ENCODE results near the gene FAU. TPM values are rescaled to one million over a fixed set of nuclear protein-coding genes. Genes with fewer than 3 reads are reported as not detected.

Gene FAU
- 1,747 TPM for polyA plus RNA-seq (2012; ENCODE audit: insufficient read length, low read depth)

DNA sequence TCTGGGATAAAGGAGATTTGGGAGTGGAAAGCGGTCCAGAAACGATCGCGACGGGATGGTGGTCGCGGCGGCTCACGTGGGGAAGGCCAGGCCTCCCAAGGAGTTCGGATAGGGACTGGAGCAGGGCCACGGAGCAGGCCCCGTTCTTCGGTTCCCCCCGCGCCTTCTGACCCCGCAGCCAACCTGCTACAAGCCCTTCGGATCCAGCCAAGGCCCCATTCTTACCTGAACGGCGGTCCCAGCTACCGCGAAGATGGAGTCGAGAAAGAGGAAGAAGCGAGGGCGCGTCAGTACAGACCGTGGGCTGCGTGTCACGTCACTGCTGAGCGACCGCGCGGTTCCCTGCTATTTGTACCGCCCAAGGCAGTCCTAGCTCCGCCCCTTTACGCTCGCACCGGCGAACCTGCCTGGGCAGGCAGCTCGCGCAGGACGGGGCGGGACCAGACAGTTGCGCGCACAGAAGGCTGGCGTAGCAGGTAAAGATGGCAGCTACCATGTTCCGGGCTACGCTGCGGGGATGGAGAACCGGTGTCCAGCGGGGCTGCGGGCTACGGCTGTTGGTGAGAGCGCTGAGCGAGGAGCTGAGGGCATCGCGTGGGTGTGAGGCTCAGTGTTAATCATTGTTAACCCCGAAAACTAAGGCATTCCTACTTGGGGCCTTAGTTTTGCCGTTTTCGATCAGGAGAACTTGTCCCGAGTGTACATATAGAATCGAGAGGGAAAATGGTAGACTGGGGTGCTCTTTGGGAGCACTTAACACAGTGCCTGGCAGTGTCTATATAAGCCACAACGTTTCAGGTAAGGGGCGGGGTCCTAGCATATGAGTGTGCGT, at the start of gene FAU, which contains the start of gene MRPL49:
Gene FAU (minus strand): TSS at position 270 of the 832 bp plus-strand sequence. CDS start 321 bp downstream, outside the sequence.
Gene MRPL49 (plus strand): TSS at position 457 of the 832 bp plus-strand sequence. CDS start 26 bp downstream, at position 483.
- peak; percentile 56; the same call in 1 of the 2 replicates for TF ChIP-seq SIN3A (IDR thresholded peaks at IDR 0.05; ENCODE audit: borderline replicate concordance, insufficient read depth, low read length)
- TF ChIP-seq TAF1 (IDR thresholded peaks at IDR 0.05; ENCODE audit: borderline replicate concordance, insufficient read depth, low read length) = peak; percentile 92
- no peak for TF ChIP-seq FOXP2 (optimal IDR thresholded peaks at IDR 0.05; ENCODE audit: borderline replicate concordance, extremely low read depth, extremely low read length, insufficient read depth)
- TF ChIP-seq POLR2AphosphoS5 (IDR thresholded peaks at IDR 0.05; ENCODE audit: low read depth, low read length) = peak; percentile 96
- TF ChIP-seq, protein P1, sequence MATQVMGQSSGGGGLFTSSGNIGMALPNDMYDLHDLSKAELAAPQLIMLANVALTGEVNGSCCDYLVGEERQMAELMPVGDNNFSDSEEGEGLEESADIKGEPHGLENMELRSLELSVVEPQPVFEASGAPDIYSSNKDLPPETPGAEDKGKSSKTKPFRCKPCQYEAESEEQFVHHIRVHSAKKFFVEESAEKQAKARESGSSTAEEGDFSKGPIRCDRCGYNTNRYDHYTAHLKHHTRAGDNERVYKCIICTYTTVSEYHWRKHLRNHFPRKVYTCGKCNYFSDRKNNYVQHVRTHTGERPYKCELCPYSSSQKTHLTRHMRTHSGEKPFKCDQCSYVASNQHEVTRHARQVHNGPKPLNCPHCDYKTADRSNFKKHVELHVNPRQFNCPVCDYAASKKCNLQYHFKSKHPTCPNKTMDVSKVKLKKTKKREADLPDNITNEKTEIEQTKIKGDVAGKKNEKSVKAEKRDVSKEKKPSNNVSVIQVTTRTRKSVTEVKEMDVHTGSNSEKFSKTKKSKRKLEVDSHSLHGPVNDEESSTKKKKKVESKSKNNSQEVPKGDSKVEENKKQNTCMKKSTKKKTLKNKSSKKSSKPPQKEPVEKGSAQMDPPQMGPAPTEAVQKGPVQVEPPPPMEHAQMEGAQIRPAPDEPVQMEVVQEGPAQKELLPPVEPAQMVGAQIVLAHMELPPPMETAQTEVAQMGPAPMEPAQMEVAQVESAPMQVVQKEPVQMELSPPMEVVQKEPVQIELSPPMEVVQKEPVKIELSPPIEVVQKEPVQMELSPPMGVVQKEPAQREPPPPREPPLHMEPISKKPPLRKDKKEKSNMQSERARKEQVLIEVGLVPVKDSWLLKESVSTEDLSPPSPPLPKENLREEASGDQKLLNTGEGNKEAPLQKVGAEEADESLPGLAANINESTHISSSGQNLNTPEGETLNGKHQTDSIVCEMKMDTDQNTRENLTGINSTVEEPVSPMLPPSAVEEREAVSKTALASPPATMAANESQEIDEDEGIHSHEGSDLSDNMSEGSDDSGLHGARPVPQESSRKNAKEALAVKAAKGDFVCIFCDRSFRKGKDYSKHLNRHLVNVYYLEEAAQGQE (IDR thresholded peaks at IDR 0.05; ENCODE audit: insufficient read depth in 1 of 2, low read depth in 2 of 2, low read length in 2 of 2) = peak; percentile 3 to 29; a peak in 1 of 4 replicates

DNA sequence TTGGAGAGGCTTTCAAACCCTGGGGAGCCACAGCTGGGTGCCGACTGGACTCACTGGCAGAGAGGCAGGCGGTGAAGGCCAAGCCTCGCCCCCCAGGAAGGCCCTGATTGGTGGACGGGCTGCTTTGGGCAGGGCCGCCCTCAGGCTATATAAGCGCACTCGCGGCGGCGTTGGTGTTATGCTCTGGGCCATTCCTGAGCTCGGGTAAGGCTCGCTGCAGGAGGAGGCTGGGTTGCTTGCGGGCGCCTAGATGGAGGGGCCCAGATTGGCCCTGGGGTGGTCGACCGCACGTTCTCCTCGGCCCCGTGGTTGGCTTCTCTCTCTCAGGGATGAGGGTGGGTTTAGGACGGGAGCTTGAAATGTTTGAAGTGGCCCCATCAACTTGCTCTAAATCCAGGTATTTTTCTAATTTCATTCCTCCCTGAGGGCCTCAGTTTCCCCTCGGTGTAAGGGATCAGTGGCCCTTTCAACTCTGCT, 48.2 kb upstream of the FAU start, which contains the start of gene SPDYC:
Gene SPDYC (plus strand): TSS at position 176 of the 477 bp plus-strand sequence. CDS start 1,125 bp downstream, outside the sequence.
- TF ChIP-seq TAF1 (IDR thresholded peaks at IDR 0.05; ENCODE audit: borderline replicate concordance, insufficient read depth, low read length) (no peak), SIN3A (IDR thresholded peaks at IDR 0.05; ENCODE audit: borderline replicate concordance, insufficient read depth, low read length) (no peak), FOXP2 (optimal IDR thresholded peaks at IDR 0.05; ENCODE audit: borderline replicate concordance, extremely low read depth, extremely low read length, insufficient read depth) (no peak), POLR2AphosphoS5 (IDR thresholded peaks at IDR 0.05; ENCODE audit: low read depth, low read length) (no peak)
- TF ChIP-seq, protein P1 (IDR thresholded peaks at IDR 0.05; ENCODE audit: insufficient read depth in 1 of 2, low read depth in 2 of 2, low read length in 2 of 2) = no peak

DNA sequence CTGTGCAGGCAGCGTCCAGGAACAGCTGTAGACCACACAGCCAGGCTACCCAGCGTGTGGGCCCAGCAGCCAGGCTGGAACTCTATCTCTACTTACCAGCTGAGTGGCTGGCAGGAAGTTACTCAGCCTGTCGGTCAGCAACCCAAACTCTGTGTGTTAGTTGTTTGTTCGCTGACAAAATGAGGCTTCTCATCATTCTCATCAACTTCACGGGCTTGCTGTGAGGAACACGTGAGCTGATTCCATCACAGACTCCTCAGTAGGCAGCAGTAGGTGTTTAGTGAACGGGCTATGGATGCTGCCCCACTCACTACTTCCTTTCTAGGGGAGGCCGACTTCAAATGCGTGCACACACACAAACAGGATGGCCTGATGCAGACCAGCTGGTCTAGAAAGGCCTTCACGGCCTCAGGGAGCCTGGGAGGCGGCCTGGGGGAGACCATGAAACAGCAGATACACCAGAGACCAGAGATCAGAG, 47.3 kb upstream of the FAU start:
- TF ChIP-seq SIN3A (IDR thresholded peaks at IDR 0.05; ENCODE audit: borderline replicate concordance, insufficient read depth, low read length) = peak; percentile 22; the same call in 1 of the 2 replicates
- no peak for TF ChIP-seq FOXP2 (optimal IDR thresholded peaks at IDR 0.05; ENCODE audit: borderline replicate concordance, extremely low read depth, extremely low read length, insufficient read depth)
- no peak; the same call in 1 of the 2 replicates for TF ChIP-seq TAF1 (IDR thresholded peaks at IDR 0.05; ENCODE audit: borderline replicate concordance, insufficient read depth, low read length)
- TF ChIP-seq, protein P1 (IDR thresholded peaks at IDR 0.05; ENCODE audit: insufficient read depth in 1 of 2, low read depth in 2 of 2, low read length in 2 of 2) = no peak
- peak; percentile 76 for TF ChIP-seq POLR2AphosphoS5 (IDR thresholded peaks at IDR 0.05; ENCODE audit: low read depth, low read length)

DNA sequence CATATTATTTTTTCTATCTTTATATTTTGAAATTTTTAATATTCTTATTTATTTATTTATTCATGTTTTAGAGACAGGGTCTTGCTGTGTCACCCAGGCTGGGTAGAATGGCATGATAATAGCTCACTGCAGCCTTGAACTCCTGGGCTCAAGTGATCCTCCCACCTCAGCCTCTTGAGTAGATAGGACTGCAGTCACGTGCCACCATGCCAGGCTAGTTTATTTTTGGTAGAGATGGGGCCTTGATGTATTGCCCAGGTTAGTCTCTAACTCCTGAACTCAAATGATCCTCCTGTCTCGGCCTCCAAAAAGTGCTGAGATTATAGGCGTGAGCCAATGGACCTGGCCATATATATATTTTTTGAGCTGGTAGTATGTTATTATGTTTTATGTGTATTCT, 45.7 kb upstream of the FAU start:
- no peak for TF ChIP-seq SIN3A (IDR thresholded peaks at IDR 0.05; ENCODE audit: borderline replicate concordance, insufficient read depth, low read length)
- TF ChIP-seq, protein P1 (IDR thresholded peaks at IDR 0.05; ENCODE audit: insufficient read depth in 1 of 2, low read depth in 2 of 2, low read length in 2 of 2) = no peak
- no peak for TF ChIP-seq POLR2AphosphoS5 (IDR thresholded peaks at IDR 0.05; ENCODE audit: low read depth, low read length)
- TF ChIP-seq FOXP2 (optimal IDR thresholded peaks at IDR 0.05; ENCODE audit: borderline replicate concordance, extremely low read depth, extremely low read length, insufficient read depth) = no peak
- no peak for TF ChIP-seq TAF1 (IDR thresholded peaks at IDR 0.05; ENCODE audit: borderline replicate concordance, insufficient read depth, low read length)
